ENCODE measurements around the gene RIN3.

DNA sequence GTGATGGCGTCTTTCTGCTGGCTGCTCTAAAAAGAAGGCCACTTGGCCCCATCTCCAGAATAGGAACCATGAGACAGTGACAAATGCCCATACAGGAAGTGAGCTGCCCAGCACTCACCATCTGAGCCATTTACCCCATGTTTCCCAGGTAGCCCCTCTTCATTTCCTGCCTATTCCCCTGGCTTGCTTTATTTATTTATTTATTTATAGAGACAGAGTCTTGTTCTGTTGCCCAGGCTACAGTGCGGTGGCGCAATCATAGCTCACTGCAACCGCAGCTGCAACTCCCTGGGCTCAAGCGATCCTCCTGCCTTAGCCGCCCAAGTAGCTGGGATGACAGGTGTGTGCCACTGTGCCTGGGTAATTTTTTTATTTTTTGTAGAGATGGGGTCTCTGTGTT is 71.2 kb downstream of the RIN3 start:
- TF ChIP-seq, protein P1, sequence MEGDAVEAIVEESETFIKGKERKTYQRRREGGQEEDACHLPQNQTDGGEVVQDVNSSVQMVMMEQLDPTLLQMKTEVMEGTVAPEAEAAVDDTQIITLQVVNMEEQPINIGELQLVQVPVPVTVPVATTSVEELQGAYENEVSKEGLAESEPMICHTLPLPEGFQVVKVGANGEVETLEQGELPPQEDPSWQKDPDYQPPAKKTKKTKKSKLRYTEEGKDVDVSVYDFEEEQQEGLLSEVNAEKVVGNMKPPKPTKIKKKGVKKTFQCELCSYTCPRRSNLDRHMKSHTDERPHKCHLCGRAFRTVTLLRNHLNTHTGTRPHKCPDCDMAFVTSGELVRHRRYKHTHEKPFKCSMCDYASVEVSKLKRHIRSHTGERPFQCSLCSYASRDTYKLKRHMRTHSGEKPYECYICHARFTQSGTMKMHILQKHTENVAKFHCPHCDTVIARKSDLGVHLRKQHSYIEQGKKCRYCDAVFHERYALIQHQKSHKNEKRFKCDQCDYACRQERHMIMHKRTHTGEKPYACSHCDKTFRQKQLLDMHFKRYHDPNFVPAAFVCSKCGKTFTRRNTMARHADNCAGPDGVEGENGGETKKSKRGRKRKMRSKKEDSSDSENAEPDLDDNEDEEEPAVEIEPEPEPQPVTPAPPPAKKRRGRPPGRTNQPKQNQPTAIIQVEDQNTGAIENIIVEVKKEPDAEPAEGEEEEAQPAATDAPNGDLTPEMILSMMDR (IDR thresholded peaks at IDR 0.05) = no peak
- TF ChIP-seq EZH2 (IDR thresholded peaks at IDR 0.05) = no peak

All from neural progenitor cell (in vitro differentiated cells).